GM18909 (cell line): ENCODE data around the gene SLC39A9.

Experiments
- ATAC-seq: cut with Tn5 transposase; IDR thresholded peaks from one replicate; pipeline ENCODE4 v1.9.1; 2021; ENCODE audit warnings: mild to moderate bottlenecking; ENCODE audit not compliant: unreplicated experiment, poor library complexity

Gene SLC39A9

GRCh38 chr14:69398053-69398817 is at the start of gene SLC39A9, which contains the start of gene ERH:
SLC39A9 (plus strand) TSS chr14:69398692; CDS start chr14:69399370, 678 bp downstream.
ERH (minus strand) TSS chr14:69398299; CDS start chr14:69398233, 66 bp downstream.
- ATAC-seq = peak; percentile 89

- no peak for ATAC-seq
Observed at GRCh38 chr14:69349091-69349777, 49.3 kb upstream of the SLC39A9 start.

GRCh38 chr14:69350892-69351291 is 47.6 kb upstream of the SLC39A9 start:
- ATAC-seq = no peak

GRCh38 chr14:69351385-69351784 is 47.1 kb upstream of the SLC39A9 start:
- no peak for ATAC-seq

GRCh38 chr14:69351911-69352310 is 46.6 kb upstream of the SLC39A9 start:
- ATAC-seq = no peak

GRCh38 chr14:69353168-69353567 is 45.3 kb upstream of the SLC39A9 start:
- no peak for ATAC-seq

- peak; percentile 93 for ATAC-seq
Observed at GRCh38 chr14:69354383-69355153, 43.9 kb upstream of the SLC39A9 start.

GRCh38 chr14:69355154-69355597 is 43.3 kb upstream of the SLC39A9 start:
- no peak for ATAC-seq

GRCh38 chr14:69355607-69356281 is 42.7 kb upstream of the SLC39A9 start:
- no peak for ATAC-seq

GRCh38 chr14:69356903-69357543 is 41.5 kb upstream of the SLC39A9 start:
- ATAC-seq = no peak

GRCh38 chr14:69357544-69358200 is 40.8 kb upstream of the SLC39A9 start:
- no peak for ATAC-seq

GRCh38 chr14:69358233-69358963 is 40.1 kb upstream of the SLC39A9 start:
- ATAC-seq = peak; percentile 26

- ATAC-seq = no peak
Observed at GRCh38 chr14:69358966-69359365, 39.5 kb upstream of the SLC39A9 start.

- peak; percentile 56 for ATAC-seq
Observed at GRCh38 chr14:69360438-69361108, 37.9 kb upstream of the SLC39A9 start.

- ATAC-seq = no peak
Observed at GRCh38 chr14:69363055-69363454, 35.4 kb upstream of the SLC39A9 start.

- ATAC-seq = no peak
Observed at GRCh38 chr14:69363964-69364363, 34.5 kb upstream of the SLC39A9 start.

GRCh38 chr14:69364378-69364777 is 34.1 kb upstream of the SLC39A9 start:
- no peak for ATAC-seq

GRCh38 chr14:69366069-69366468 is 32.4 kb upstream of the SLC39A9 start:
- no peak for ATAC-seq
